ENCODE results near the gene CALML5.

Gene CALML5

DNA sequence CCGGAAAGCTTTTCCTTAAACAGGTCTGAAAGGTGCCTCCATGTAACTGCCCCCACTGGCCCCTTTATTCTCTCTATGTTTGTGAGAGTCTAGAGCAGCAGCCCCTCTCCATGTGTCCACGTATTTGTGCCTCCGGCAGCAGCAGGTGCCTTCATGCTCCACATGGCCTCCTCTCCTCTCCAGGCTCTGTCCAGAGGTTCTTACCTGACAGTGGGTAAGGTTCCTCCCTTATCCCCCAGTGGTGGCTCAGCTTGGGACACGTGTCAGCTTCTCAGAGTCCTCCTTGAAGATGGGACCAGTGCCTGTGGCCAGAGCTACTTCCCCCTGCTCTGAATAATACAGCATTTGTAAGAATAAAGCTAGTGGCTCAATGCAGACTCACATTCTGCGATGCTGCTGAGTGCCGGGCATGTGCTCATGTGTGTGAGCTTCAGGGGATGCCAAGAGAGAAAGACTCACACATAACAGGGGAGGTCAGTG is 33.3 kb upstream of the CALML5 start:
- DNase-seq, result no peak

DNA sequence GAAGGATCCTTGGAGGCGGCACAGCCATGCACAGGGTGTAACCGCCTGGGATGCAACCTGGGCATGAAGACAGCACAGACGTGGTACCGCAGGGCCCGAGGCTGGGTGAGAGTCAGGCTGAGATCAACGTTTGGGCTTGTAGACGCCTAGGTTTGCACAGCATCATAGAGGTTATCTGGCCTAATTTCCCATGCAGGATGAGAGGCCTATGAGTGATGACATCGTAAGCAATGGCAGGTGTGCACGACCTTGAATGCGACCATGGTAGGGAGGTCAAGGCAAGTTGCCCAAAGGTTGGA is 32.9 kb upstream of the CALML5 start:
- DNase-seq, result no peak

GRCh38 chr10:5531558-5532306 is 32.4 kb upstream of the CALML5 start:
- DNase-seq, result no peak

DNA sequence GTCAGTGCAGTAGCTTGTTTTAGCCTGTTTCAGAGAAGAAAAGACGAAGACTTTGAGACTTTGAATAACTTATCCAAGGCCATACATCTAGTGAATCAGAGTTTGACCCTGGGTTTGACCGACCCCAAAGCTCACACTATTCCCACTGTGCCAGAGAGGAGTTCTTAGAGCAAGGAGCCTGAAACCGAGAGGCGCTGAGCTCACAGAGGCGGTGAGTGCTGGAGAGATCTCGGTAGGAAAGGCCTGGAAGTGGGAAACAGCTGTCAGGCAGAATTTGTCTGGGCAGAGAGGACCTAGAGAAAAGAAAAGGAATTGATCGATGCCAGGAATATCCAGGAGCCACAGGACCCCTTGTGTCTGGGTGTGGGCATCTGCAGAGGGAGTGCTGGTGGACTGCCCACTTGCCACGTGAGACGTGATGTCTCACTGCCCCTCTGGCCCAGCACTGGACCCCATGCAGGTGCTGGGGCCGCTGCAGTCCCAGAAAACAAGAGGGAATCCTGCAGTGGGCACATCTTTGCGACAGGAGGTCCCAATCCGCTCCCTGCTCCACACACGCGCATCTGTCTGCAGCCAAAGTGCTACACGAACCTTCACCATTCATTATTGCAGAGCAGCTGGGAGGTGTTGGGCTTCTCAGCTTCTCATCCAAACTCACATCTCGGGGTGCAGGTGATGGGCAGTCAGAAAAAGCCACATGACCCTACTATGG is 31.6 kb upstream of the CALML5 start:
- no peak for DNase-seq

GRCh38 chr10:5530412-5530806 is 31.0 kb upstream of the CALML5 start:
- DNase-seq, result no peak

- DNase-seq, result no peak
Observed at GRCh38 chr10:5529702-5530411, 30.5 kb upstream of the CALML5 start.

DNA sequence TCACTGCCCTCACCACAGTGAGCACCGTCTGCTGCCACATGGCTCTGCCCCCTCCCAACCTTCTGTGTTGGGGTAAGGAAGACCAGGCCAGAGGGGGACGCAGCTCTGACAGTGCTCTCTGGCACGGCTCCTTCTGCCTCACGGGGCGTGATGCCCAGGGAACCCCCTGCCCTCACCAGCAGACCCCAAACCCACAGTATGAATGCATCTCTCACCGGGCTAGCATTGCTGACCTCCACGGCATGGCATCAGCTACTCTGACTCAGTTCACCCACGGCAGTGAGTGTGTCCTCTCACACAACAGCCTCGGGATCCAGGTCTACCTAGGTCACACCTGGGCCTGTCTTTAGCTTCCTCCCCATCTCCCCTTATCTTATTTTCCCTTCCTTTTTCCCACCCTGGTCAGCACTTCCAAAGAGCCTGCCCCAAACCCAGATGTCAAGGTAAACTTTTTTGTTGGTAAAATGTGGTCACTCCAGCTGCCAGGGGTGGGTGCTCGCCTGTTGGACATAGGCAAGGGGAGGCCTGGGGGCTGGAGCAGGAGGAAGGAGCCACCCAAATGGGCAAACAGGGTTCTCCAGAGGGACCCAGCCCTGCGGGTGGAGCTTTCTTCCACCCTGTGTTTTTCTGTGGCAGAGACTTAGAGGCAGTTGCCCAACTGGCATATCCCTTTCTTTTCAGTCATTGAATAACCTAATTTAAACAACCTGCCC is 29.8 kb upstream of the CALML5 start:
- no peak for DNase-seq

DNA sequence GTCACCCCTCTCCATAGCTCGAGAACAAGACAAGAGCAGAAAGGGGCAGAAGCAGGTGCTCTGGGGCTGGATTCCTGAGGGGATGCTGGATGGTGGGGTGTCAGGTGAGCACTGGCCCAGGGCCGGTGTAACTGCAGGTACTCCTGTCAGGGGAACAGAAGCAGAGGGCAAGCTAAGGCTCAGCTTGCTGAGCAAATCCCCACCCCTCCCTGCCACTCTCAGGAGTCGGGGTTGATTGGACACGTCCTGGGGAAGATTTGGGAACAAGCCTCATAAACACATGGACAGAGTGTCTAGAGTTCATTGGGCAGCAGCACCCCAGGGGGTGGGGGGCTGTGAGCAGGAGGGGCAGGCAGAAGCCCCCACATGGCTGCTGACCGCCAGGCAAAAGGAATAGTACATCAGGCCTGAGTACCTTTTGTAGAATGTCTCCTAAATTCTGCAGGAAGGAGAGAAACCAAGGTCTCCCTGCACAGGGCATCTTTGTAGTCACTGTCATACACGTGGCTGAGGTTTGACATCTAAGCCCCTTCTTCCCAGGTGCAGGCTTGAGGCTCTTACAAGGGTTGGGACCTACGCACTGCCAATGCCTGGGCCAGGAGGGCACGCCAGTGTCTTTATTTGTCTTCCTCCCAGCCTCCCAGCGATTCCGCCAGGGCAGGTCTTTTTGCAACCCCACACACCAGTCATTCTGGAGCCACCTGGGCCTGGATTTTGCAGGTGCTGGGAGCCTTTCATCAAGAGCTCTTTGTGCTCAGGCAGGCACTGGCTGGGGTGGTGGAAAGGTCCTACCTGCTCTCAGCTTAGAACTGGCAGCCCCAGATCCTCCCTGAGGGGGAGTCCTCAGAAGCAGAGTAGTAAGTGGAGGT is 28.2 kb upstream of the CALML5 start:
- no peak for DNase-seq

GRCh38 chr10:5526691-5527331 is 27.4 kb upstream of the CALML5 start:
- no peak for DNase-seq

DNA sequence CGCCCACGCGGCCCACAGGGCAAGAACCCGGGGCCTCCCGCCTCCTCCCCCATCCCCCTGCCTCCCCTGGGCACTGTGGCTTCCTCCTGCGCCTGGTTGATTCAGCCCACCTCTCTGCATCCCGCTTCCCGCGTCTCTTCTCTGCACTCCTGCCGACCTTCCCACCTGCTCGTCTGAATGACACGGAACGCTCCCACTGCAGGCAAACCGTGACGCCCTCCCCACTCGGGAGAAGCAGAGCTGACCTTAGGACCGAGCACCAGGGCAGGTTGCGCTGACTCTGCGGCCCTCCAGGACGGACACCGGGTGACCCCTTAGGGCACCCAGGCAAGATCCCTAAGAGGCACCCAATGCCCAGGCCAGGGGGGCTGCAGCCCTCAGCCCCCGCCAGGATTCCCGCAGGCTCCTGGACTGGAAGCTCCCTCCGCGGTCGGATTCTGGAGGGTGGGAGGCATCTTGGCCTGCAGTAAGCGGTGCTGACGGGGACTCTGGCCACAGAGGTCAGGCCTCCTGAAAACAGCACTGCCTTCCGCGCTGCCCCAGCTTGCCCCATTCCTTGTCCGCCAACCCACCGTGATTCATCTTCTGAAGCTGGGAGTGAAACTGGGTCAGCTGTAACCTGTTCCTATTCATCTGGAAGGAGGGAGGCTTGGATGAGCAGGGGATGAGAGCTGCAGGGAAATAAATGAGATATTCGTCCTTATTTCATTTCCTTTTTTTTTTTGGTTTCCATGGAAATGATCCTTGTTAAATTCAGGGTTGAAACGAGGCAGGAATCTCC is 26.4 kb upstream of the CALML5 start:
- DNase-seq, result no peak

DNA sequence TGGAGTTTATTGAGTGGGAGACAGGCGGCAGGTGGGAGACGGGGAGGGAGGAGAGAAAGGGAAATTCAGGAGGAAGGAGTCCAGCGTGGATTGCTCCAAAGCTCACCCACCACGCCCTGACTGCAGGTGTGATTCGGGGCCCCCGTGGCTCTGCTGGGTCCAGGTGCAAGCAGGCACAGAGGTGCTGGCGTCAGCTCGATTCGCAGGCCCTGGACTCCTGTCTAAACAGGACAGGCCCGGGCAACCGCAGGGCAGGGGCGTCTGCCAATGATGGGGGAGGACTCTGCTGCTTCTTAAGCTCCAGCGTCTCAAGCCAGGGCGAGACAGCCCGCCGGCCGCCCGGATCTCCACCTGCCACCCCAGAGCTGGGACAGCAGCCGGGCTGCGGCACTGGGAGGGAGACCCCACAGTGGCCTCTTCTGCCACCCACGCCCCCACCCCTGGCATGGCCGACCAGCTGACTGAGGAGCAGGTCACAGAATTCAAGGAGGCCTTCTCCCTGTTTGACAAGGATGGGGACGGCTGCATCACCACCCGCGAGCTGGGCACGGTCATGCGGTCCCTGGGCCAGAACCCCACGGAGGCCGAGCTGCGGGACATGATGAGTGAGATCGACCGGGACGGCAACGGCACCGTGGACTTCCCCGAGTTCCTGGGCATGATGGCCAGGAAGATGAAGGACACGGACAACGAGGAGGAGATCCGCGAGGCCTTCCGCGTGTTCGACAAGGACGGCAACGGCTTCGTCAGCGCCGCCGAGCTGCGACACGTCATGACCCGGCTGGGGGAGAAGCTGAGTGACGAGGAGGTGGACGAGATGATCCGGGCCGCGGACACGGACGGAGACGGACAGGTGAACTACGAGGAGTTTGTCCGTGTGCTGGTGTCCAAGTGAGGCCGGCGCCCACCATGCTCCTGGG is 25.5 kb upstream of the CALML5 start, which contains the start of gene CALML3:
Gene CALML3 (plus strand): TSS at position 321 of the 920 bp plus-strand sequence. CDS start 125 bp downstream, at position 446.
- no peak for DNase-seq

GRCh38 chr10:5523796-5524574 is 24.6 kb upstream of the CALML5 start:
- DNase-seq, result no peak

DNA sequence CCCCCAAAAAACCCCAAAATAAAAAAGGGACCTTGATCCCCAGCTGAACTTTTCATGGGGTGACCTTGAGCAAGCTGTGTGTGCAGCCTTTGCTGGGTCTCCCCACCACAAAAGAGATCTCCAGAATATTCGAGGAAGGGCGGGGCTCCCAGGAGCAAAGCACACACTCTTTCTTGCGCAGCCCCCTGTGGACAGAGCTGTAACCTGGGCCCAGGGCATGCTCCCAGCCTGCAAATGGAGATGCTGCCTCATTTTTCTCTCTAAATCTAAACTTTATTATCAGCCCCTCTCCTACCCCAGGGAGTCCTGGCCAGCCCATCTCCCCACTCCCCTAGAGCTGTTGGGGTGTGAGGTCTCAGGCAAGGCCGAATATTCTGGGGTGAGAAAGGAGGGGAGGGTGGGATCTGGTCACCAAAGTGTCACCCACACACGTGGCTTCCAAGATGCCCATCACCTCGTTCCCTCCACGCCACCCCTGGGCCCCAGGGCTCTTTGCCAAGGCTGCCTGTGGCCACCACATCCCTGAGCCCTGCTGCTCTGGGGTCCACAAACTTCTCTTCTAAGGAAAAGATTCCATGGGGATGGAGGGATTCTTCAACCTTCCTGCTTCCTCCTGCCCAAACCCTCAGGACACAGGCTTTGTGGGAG is 23.7 kb upstream of the CALML5 start:
- DNase-seq, result no peak

DNA sequence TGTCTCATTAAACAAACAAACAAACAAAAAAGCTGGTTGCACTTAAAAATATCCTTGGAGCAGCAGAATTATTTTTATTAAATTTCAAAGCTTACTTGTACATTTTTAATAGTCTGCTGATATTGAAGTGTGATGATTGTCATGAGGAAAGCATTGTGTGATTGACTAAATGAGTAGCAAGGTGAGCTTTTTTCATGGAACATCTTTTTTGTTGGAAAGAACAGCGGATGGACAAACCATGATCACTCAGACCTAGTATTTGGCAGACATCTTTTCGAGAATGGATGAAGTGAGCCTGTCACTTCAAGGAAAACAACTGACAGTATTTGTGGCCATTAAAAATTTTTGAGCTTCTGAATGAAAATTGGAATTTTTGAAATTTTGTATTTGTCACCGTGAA is 19.7 kb upstream of the CALML5 start:
- no peak for DNase-seq

GRCh38 chr10:5518143-5518542 is 18.8 kb upstream of the CALML5 start:
- no peak for DNase-seq

- DNase-seq, result no peak
Observed at GRCh38 chr10:5517546-5517945, 18.2 kb upstream of the CALML5 start.

- DNase-seq, result no peak
Observed at GRCh38 chr10:5515948-5516761, 16.8 kb upstream of the CALML5 start.
